ENCODE measurements around the gene GPATCH1.

The GPATCH1 gene

GRCh38 chr19:33094436-33095067 lies 13.6 kb downstream of the GPATCH1 start:
- Histone ChIP-seq H3K9me3 (ENCODE audit: low read depth, low read length) (no peaks in the 10 kb centered on the region), H3K36me3 (ENCODE audit: insufficient read depth, low read length) (peaks cover 59% of the 10 kb centered on the region), H3K9ac (ENCODE audit: insufficient read length) (no peak overlapping the region), H3K4me3 (no peak overlapping the region), H3K27ac (no peak overlapping the region)
- no peak for DNase-seq (ENCODE audit: low read depth, low spot score)
- no peak for TF ChIP-seq POLR2AphosphoS5 (IDR thresholded peaks at IDR 0.05; ENCODE audit: borderline replicate concordance, low read depth, low read length)
- TF ChIP-seq EZH2 (IDR thresholded peaks at IDR 0.05), result no peak
- TF ChIP-seq FOXP2 (optimal IDR thresholded peaks at IDR 0.05; ENCODE audit: control extremely low read depth, extremely low read length, insufficient read depth), result no peak

GRCh38 chr19:33096005-33096404 lies 15.0 kb downstream of the GPATCH1 start:
- H3K9me3 ChIP-seq (ENCODE audit: low read depth, low read length), result no peaks in the 10 kb centered on the region
- no peak overlapping the region for H3K4me3 ChIP-seq
- peaks cover 52% of the 10 kb centered on the region for H3K36me3 ChIP-seq (ENCODE audit: insufficient read depth, low read length)
- H3K27ac ChIP-seq, result no peak overlapping the region
- H3K9ac ChIP-seq (ENCODE audit: insufficient read length), result no peak overlapping the region
- DNase-seq (ENCODE audit: low read depth, low spot score), result no peak
- TF ChIP-seq EZH2 (IDR thresholded peaks at IDR 0.05) (no peak), FOXP2 (optimal IDR thresholded peaks at IDR 0.05; ENCODE audit: control extremely low read depth, extremely low read length, insufficient read depth) (no peak), POLR2AphosphoS5 (IDR thresholded peaks at IDR 0.05; ENCODE audit: borderline replicate concordance, low read depth, low read length) (no peak)

- DNase-seq (ENCODE audit: low read depth, low spot score), result no peak
- Histone ChIP-seq H3K9me3 (ENCODE audit: low read depth, low read length) (no peaks in the 10 kb centered on the region), H3K36me3 (ENCODE audit: insufficient read depth, low read length) (peaks cover 59% of the 10 kb centered on the region), H3K27ac (no peak overlapping the region), H3K9ac (ENCODE audit: insufficient read length) (no peak overlapping the region), H3K4me3 (no peak overlapping the region)
- TF ChIP-seq EZH2 (IDR thresholded peaks at IDR 0.05), result no peak
- no peak for TF ChIP-seq POLR2AphosphoS5 (IDR thresholded peaks at IDR 0.05; ENCODE audit: borderline replicate concordance, low read depth, low read length)
- no peak for TF ChIP-seq FOXP2 (optimal IDR thresholded peaks at IDR 0.05; ENCODE audit: control extremely low read depth, extremely low read length, insufficient read depth)
Observed at GRCh38 chr19:33098055-33098534, 17.1 kb downstream of the GPATCH1 start.

- H3K9ac ChIP-seq (ENCODE audit: insufficient read length), result no peak overlapping the region
- H3K9me3 ChIP-seq (ENCODE audit: low read depth, low read length), result no peaks in the 10 kb centered on the region
- no peak overlapping the region for H3K4me3 ChIP-seq
- H3K27ac ChIP-seq, result no peak overlapping the region
- DNase-seq (ENCODE audit: low read depth, low spot score), result no peak
- TF ChIP-seq POLR2AphosphoS5 (IDR thresholded peaks at IDR 0.05; ENCODE audit: borderline replicate concordance, low read depth, low read length) (no peak), EZH2 (IDR thresholded peaks at IDR 0.05) (no peak), FOXP2 (optimal IDR thresholded peaks at IDR 0.05; ENCODE audit: control extremely low read depth, extremely low read length, insufficient read depth) (no peak)
- peaks cover 39% of the 10 kb centered on the region for H3K36me3 ChIP-seq (ENCODE audit: insufficient read depth, low read length)
Observed at GRCh38 chr19:33100894-33101644, 20.1 kb downstream of the GPATCH1 start.

GRCh38 chr19:33102893-33103292 lies 21.9 kb downstream of the GPATCH1 start:
- H3K9me3 ChIP-seq (ENCODE audit: low read depth, low read length), result no peaks in the 10 kb centered on the region
- no peak overlapping the region for H3K9ac ChIP-seq (ENCODE audit: insufficient read length)
- H3K27ac ChIP-seq, result no peak overlapping the region
- H3K4me3 ChIP-seq, result no peak overlapping the region
- no peak for DNase-seq (ENCODE audit: low read depth, low spot score)
- peaks cover 35% of the 10 kb centered on the region for H3K36me3 ChIP-seq (ENCODE audit: insufficient read depth, low read length)
- TF ChIP-seq EZH2 (IDR thresholded peaks at IDR 0.05) (no peak), POLR2AphosphoS5 (IDR thresholded peaks at IDR 0.05; ENCODE audit: borderline replicate concordance, low read depth, low read length) (no peak), FOXP2 (optimal IDR thresholded peaks at IDR 0.05; ENCODE audit: control extremely low read depth, extremely low read length, insufficient read depth) (no peak)

DNA sequence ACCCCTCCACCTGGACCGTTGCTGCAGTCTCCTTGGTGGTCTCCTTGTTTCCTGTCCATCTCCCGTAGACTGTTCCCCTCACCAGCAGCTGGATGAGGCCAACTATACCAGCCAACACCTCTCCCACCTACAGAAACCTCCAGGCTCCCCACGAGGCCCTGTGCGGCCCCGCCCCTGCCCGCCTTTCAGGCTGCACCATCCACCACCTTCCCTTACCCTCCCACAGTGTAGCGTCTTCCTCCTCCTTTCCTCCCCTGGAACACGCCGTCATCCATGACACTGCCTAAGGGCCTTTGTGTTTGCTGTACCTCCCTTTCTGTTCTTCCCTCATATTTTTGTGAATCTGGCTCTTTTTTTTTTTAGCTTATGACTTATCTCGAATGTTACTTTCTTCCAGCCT lies 27.2 kb downstream of the GPATCH1 start:
- Histone ChIP-seq H3K4me3 (no peak overlapping the region), H3K9me3 (ENCODE audit: low read depth, low read length) (no peaks in the 10 kb centered on the region), H3K36me3 (ENCODE audit: insufficient read depth, low read length) (peaks cover 40% of the 10 kb centered on the region), H3K9ac (ENCODE audit: insufficient read length) (no peak overlapping the region), H3K27ac (no peak overlapping the region)
- TF ChIP-seq EZH2 (IDR thresholded peaks at IDR 0.05), result no peak
- TF ChIP-seq FOXP2 (optimal IDR thresholded peaks at IDR 0.05; ENCODE audit: control extremely low read depth, extremely low read length, insufficient read depth), result no peak
- no peak for TF ChIP-seq POLR2AphosphoS5 (IDR thresholded peaks at IDR 0.05; ENCODE audit: borderline replicate concordance, low read depth, low read length)
- DNase-seq (ENCODE audit: low read depth, low spot score), result no peak

DNA sequence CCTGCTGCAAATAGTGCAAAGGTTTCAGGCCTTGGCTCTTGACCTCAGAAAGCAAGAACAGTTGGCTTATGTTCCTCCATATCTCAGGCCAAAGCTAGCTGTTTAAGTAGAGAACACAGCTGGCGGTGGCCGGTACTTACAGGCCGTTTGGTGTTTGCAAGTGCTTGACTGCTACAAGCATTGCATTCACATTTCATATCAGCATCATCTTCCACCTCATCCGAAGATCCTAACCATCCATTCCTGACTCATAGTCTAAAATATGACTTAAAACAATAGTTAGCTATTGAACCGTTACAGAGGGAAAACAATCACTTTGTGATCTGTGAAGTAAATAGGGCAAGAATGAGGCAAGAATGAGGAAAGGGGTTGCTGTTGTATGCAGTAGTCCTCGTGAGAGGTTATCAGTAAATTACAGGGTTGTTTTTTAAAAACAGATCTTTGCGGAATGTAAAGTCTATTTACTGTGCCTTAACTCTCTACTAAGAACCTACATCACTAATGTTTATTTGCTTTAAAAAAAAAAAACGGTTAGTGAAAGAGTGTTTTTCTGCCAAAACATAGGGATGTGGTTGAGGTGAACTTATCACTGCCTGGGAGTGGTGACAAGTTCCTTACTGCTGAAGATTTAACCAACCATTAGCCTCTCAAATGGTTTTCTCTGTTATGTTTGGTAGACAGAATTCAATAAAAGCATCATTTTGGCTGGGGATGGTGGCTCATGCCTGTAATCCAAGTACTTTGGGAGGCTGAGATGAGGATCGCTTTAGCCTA lies 29.3 kb downstream of the GPATCH1 start:
- TF ChIP-seq POLR2AphosphoS5 (IDR thresholded peaks at IDR 0.05; ENCODE audit: borderline replicate concordance, low read depth, low read length) (no peak), EZH2 (IDR thresholded peaks at IDR 0.05) (no peak), FOXP2 (optimal IDR thresholded peaks at IDR 0.05; ENCODE audit: control extremely low read depth, extremely low read length, insufficient read depth) (no peak)
- Histone ChIP-seq H3K36me3 (ENCODE audit: insufficient read depth, low read length) (peaks cover 50% of the 10 kb centered on the region), H3K27ac (no peak overlapping the region), H3K9ac (ENCODE audit: insufficient read length) (no peak overlapping the region), H3K9me3 (ENCODE audit: low read depth, low read length) (no peaks in the 10 kb centered on the region), H3K4me3 (no peak overlapping the region)
- DNase-seq (ENCODE audit: low read depth, low spot score), result no peak

GRCh38 chr19:33111587-33111986 lies 30.6 kb downstream of the GPATCH1 start:
- no peak overlapping the region for H3K9ac ChIP-seq (ENCODE audit: insufficient read length)
- no peak for DNase-seq (ENCODE audit: low read depth, low spot score)
- H3K9me3 ChIP-seq (ENCODE audit: low read depth, low read length), result no peaks in the 10 kb centered on the region
- no peak overlapping the region for H3K4me3 ChIP-seq
- TF ChIP-seq EZH2 (IDR thresholded peaks at IDR 0.05) (no peak), POLR2AphosphoS5 (IDR thresholded peaks at IDR 0.05; ENCODE audit: borderline replicate concordance, low read depth, low read length) (no peak), FOXP2 (optimal IDR thresholded peaks at IDR 0.05; ENCODE audit: control extremely low read depth, extremely low read length, insufficient read depth) (no peak)
- peaks cover 51% of the 10 kb centered on the region for H3K36me3 ChIP-seq (ENCODE audit: insufficient read depth, low read length)
- no peak overlapping the region for H3K27ac ChIP-seq
